HL-60 (cell line): Measurements from ENCODE around the gene USP19.

ENCODE experiments used
- POLR2AphosphoS5 ChIP-seq: IDR thresholded peaks from 2 replicates; pipeline ENCODE4 v1.6.1; 2012; ENCODE audit warnings: low read depth
- TF ChIP-seq, protein P1 (sequence below): IDR thresholded peaks from one replicate; pipeline ENCODE4 v1.5.1; 2011; ENCODE audit warnings: low read length, control low read depth, inconsistent platforms; ENCODE audit not compliant: insufficient read depth

- TF ChIP-seq, protein P1, sequence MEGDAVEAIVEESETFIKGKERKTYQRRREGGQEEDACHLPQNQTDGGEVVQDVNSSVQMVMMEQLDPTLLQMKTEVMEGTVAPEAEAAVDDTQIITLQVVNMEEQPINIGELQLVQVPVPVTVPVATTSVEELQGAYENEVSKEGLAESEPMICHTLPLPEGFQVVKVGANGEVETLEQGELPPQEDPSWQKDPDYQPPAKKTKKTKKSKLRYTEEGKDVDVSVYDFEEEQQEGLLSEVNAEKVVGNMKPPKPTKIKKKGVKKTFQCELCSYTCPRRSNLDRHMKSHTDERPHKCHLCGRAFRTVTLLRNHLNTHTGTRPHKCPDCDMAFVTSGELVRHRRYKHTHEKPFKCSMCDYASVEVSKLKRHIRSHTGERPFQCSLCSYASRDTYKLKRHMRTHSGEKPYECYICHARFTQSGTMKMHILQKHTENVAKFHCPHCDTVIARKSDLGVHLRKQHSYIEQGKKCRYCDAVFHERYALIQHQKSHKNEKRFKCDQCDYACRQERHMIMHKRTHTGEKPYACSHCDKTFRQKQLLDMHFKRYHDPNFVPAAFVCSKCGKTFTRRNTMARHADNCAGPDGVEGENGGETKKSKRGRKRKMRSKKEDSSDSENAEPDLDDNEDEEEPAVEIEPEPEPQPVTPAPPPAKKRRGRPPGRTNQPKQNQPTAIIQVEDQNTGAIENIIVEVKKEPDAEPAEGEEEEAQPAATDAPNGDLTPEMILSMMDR = no peak
- TF ChIP-seq POLR2AphosphoS5 = no peak
Measured at GRCh38 chr3:49132437-49133225, 12.0 kb upstream of the USP19 start, which contains the start of gene LAMB2.
